Esophagus (tissue), 2 donors: ENCODE data around the gene PTPN20. TPM values are rescaled to one million over a fixed set of nuclear protein-coding genes. Genes with fewer than 3 reads are reported as not detected.
"Not testable (repeated sequence)": the region's sequence is repeated elsewhere in the genome, so short reads cannot be mapped to it uniquely, and the experiment has no call there.

ENCODE experiments used
- H3K27ac ChIP-seq, 2 donors: one replicate each; pipeline ENCODE4 v1.5.1; 2013; ENCODE audit warnings: low read depth in 2 of 2, mild to moderate bottlenecking in 2 of 2, inconsistent platforms in 1 of 2, low read length in 1 of 2, moderate library complexity in 1 of 2
- H3K27me3 ChIP-seq, 2 donors: one replicate each; pipeline ENCODE4 v1.6.1; 2013; ENCODE audit warnings: low read length in 2 of 2, control low read depth in 1 of 2, mild to moderate bottlenecking in 1 of 2; ENCODE audit not compliant: insufficient read depth in 2 of 2, control insufficient read depth in 1 of 2
- H3K36me3 ChIP-seq, 2 donors: one replicate each; pipeline ENCODE4 v1.6.1; 2013; ENCODE audit warnings: low read length in 1 of 2; ENCODE audit not compliant: control insufficient read depth in 2 of 2, insufficient read depth in 2 of 2
- H3K4me1 ChIP-seq, 2 donors: one replicate each; pipeline ENCODE4 v1.6.1; 2013; ENCODE audit warnings: low read length in 1 of 2; ENCODE audit not compliant: control insufficient read depth in 2 of 2, insufficient read depth in 2 of 2
- H3K4me3 ChIP-seq, 2 donors: one replicate each; pipeline ENCODE4 v1.5.1; 2013; ENCODE audit warnings: low read length in 2 of 2, mild to moderate bottlenecking in 2 of 2, low read depth in 1 of 2, moderate library complexity in 1 of 2
- H3K9me3 ChIP-seq, 2 donors: one replicate each; pipeline ENCODE4 v1.6.1; 2013; ENCODE audit warnings: mild to moderate bottlenecking in 2 of 2, low read depth in 1 of 2, low read length in 1 of 2, moderate library complexity in 1 of 2; ENCODE audit not compliant: control insufficient read depth in 2 of 2, insufficient read depth in 1 of 2
- WGBS, 2 donors: extraction: QIAGEN DNeasy Blood & Tissue Kit; methylation state at CpG; one replicate each; pipeline ENCODE4 v1.1.7; 2013; 5-methylcytosine and 5-hydroxymethylcytosine counted together
- polyA plus RNA-seq, 2 donors: library from polyadenylated mRNA; stranded (reverse); fragments of 200-250 nt; gene quantifications; one replicate each; pipeline ENCODE4 v1.2.3, GENCODE V29; 2013
- donor health status: healthy with polysubstance abuse.
- donor health status: Bipolar disorder and iron deficiency.

PTPN20 gene
- polyA plus RNA-seq, 2 donors, result 2.2 to 2.3 TPM

DNA sequence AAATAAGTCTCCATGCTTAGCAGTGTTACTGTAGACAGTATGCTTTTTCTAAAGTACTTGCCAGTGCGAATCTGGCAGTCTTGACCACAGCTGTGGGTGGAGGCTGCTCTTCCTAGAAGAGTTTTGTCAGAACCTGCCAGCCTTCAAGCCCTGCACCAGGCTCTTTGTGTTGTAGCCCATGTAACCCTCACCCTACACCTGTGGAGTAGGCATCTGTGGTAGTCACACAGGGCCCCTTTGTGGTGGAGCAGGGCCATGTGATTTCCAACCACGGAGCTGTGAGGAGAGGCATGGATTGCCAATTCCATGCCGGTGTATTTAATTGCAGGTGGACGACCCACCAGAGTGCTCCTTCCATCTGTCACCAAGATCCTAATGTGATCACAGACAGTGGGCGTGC is 7.4 kb upstream of the PTPN20 start:
- 65 to 100% methylated on average over 1 to 2 of the region's 5 CpGs for WGBS, 2 donors
- H3K4me3 ChIP-seq, H3K27ac ChIP-seq, H3K36me3 ChIP-seq, H3K27me3 ChIP-seq, H3K4me1 ChIP-seq, H3K9me3 ChIP-seq: not testable (repeated sequence)

DNA sequence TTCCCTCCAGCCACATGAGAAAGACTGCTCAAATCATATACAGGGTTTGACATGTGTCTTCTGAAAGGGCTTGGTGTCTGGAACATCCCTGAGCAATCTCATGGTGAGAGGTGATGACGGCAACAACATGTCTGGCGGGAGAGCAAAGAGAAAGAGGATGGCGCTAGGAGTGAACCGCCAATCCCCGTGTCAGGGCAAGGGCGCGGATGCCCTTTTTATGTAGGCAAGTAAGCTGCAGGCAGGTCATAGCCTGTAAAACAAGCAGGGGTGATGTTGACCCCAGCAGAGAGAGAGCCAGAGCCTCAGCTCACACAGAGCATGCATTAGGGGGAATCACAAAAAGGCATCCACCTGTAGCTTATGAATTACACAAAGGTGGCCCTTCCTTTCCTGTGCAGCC is 4.9 kb upstream of the PTPN20 start:
- H3K27ac ChIP-seq, H3K36me3 ChIP-seq: not testable (repeated sequence)
- 97 to 100% methylated on average over 5 of the region's 7 CpGs for WGBS, 2 donors

DNA sequence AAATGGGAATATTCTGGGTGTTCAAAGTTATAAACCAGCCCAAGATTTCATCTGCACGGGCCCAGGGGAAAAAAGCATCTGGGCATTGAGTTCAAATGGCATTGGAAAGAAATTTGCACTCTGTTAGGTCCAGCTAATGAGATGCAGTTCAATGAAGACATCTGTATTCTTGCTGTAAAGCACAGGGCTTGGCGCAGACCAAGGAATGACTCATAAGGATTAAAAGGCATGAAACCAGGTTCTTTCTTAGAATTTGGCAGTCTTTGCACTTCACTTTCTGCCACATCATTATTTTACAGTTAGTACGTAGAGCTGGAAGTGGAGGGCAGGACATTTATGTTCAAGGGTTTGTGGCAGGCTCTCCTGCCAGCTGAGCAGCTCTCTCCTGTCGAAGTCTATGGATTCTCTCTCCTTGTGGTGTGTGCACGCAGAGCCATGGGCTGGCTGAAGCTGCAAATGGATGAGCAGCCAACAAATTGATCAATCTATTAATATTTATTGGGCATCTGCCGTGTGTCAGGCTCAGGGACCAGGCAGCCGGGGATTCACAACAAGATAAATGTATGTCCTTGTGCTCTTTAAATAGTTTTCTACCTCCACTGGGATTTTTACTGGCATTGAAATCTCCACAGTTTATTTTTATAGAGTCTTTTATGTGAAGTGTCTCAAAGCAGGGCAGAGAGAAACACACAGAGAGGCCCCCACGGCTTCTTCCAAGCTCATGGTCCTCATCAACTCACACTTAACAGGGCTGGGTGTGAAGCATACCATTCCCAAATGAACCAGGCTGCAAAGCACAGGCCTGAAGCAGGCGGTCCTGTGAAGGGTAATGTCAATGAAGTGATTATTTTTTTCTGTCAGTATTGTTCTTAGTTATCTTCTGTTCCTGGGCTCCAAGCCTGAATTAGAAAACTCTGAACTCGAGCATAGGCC is 3.8 kb upstream of the PTPN20 start:
- H3K36me3 ChIP-seq, H3K27ac ChIP-seq, H3K4me3 ChIP-seq, H3K27me3 ChIP-seq, H3K9me3 ChIP-seq, H3K4me1 ChIP-seq: not testable (repeated sequence)
- WGBS, 2 donors, result no CpG with 5 or more reads among the region's 10 CpGs

More for the DNA sequence above, 4.9 kb upstream of the PTPN20 start:
- not testable (repeated sequence) for H3K27me3 ChIP-seq, H3K4me3 ChIP-seq, H3K9me3 ChIP-seq, H3K4me1 ChIP-seq

DNA sequence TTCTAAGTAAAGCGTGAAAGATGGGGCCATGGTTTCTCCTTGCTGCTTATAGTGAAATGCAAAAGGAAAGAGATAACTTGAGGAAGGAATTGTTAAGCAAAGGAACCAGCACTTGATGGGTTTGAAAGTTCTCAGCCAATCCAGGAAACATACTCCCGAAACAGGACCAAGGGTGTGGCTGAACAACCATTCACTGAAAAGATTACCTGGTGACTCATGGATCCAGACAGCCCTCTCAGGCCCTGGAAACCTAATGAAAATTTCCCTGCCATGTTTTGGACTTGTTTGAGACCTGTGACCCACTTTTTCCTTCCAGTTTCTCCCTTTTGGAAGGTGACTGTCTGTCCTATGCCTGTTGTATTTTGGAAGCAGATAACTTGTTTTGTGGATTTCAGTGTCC is 11.3 kb downstream of the PTPN20 start:
- not testable (repeated sequence) for H3K9me3 ChIP-seq, H3K36me3 ChIP-seq, H3K4me1 ChIP-seq, H3K27me3 ChIP-seq, H3K27ac ChIP-seq, H3K4me3 ChIP-seq
- 19 to 57% methylated on average over 1 of the region's 2 CpGs for WGBS, 2 donors

DNA sequence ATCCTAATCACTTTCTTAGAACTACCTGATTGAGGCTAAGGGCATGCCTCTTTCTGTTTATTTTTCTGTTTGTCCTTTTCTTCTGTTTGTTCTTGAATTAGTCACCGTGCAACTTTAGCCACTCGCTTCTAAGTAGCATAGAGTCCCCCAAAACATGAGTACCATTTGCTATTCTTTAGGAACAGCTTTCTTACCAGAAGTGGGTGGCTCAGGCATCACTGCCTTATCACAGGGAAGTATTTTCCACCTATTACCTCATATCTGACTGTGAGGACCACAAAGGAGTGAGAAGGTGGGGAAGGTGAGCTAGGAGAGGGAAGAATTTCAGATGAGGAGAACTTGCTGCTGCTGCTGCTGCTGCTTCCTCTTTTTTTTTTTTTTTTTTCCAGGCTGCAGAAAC is 13.9 kb downstream of the PTPN20 start:
- WGBS, 2 donors, result no CpG with 5 or more reads among the region's 2 CpGs
- not testable (repeated sequence) for H3K4me3 ChIP-seq

DNA sequence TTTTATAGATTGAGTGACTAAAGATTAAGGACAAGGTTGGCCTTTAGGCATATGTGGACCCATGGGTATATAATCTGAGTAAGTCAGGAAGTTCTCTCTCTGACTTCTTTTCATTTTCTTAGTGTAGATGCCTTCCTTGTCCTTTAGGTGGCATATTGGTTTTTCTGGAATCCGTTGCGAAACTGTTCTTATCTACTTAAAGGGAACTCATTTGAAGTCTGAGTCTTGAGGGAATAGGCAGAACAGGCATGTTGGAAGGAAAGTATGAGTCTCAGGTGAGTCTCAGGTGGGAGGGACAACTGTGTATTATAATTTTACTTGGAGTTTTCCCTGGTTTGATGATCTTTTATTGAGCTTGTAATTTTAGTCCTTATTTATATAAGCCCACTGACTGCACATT is 14.6 kb downstream of the PTPN20 start:
- H3K27ac ChIP-seq, H3K27me3 ChIP-seq, H3K4me3 ChIP-seq, H3K36me3 ChIP-seq, H3K4me1 ChIP-seq, H3K9me3 ChIP-seq: not testable (repeated sequence)
- 8 to 16% methylated on average over 2 of the region's 2 CpGs for WGBS, 2 donors

More for the DNA sequence above, 13.9 kb downstream of the PTPN20 start:
- H3K36me3 ChIP-seq, H3K9me3 ChIP-seq, H3K27ac ChIP-seq, H3K27me3 ChIP-seq, H3K4me1 ChIP-seq: not testable (repeated sequence)

DNA sequence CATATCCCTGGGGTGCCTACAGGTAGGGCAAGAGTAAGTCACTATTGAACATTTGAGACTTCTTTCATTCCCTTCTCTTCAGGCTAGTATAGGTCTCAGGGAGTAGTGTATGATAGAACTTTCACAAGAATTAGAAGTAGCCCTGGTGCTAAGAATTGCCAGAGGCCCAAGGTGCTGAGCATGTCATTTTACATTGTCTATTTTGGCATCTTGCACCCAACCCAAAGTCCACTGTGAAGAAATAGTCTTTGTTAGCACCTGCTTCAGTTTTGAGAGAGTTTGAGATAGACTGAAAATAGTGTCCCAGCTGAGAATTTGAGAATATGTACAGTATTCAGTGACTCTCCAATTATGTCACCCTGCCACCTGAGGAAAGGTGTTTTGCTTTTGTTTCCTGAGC is 17.6 kb downstream of the PTPN20 start:
- not testable (repeated sequence) for H3K36me3 ChIP-seq, H3K9me3 ChIP-seq, H3K27ac ChIP-seq, H3K4me3 ChIP-seq, H3K27me3 ChIP-seq, H3K4me1 ChIP-seq

DNA sequence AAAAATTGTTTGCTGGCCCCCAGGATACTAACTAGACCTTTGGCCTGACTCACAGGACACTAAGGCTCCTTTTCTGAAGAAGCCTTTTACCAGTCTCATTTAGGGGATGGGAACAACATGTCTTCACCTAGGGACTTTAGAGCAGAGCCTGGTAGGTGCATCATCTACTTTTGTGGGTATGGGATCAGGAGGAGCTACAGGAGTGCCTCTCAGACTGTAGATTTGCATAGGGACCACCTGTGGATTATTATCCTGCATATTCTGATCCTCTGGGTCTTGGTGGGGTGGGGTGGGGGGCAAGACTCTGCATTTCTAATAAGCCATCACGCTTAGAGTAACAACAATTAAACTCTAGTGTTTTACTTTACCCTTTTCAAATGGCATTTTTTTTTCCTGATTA is 21.2 kb downstream of the PTPN20 start:
- 74 to 88% methylated on average over 1 of the region's 1 CpG for WGBS, 2 donors

DNA sequence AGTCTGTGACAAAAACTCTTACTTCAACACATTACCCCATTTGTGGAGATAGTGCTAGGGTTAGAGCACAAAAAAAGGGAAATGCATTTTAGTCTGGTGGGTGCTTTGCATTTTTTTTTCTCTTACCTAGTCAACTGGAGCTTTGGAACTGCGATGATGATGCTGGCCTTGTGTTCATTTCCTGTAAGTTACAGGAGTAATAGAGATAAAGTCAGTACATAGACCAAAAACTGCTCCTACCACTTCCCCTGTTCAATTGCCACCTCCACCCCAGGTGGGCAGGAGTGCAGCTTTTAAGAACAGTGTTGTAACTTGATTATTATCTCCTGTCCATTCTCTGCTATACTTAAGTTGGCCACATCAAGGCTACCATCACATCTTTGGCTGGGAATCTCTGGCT is 29.9 kb downstream of the PTPN20 start:
- H3K27me3 ChIP-seq, H3K9me3 ChIP-seq, H3K4me1 ChIP-seq, H3K27ac ChIP-seq, H3K4me3 ChIP-seq, H3K36me3 ChIP-seq: not testable (repeated sequence)
- no CpG with 5 or more reads among the region's 1 CpG for WGBS, 2 donors

More for the DNA sequence above, 21.2 kb downstream of the PTPN20 start:
- H3K27ac ChIP-seq, H3K36me3 ChIP-seq, H3K4me1 ChIP-seq, H3K9me3 ChIP-seq, H3K4me3 ChIP-seq, H3K27me3 ChIP-seq: not testable (repeated sequence)

DNA sequence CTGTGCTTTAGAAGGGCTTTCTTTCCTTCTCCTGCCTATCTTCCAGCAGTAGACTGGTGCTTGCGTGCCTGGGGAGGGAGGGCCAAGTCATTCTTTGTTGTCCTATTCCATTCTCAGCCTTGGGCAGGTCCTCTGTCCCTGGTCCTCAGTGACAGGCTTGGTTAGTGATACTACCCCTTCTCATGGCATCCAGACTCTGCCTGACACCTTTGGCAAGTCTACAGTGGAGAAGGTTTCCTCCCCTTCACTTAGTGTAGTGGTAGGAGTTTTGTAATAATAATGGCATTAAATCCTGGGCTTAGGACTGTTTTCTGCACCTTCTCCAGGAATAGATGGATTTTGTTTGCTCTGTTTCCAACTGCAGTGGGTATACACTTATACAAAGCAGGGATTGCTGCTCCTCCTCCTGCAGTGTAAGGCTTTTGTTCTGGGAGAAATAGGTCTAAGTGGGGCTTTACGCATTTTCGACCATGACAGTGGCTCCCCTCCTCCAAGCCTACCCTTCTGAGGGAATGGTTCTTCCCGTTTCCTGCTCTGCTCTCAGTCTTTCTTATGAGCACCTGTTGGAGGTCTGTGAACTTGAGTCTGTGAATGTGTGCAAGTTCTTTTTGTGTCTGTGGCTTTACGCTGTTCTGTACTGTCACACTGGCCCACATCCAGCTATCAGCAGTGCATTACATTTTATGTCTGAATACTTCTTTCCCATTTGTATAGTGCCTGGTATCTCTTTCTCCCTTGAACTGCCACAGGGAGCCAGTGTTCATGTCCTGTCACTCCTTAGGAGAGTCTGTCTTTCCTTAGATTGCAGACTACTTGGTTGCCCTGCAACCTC is 37.7 kb downstream of the PTPN20 start:
- H3K9me3 ChIP-seq, H3K4me3 ChIP-seq, H3K4me1 ChIP-seq, H3K36me3 ChIP-seq, H3K27me3 ChIP-seq, H3K27ac ChIP-seq: not testable (repeated sequence)
- 58 to 76% methylated on average over 3 to 5 of the region's 5 CpGs for WGBS, 2 donors
